ENCODE data around the gene NNAT.

DNA sequence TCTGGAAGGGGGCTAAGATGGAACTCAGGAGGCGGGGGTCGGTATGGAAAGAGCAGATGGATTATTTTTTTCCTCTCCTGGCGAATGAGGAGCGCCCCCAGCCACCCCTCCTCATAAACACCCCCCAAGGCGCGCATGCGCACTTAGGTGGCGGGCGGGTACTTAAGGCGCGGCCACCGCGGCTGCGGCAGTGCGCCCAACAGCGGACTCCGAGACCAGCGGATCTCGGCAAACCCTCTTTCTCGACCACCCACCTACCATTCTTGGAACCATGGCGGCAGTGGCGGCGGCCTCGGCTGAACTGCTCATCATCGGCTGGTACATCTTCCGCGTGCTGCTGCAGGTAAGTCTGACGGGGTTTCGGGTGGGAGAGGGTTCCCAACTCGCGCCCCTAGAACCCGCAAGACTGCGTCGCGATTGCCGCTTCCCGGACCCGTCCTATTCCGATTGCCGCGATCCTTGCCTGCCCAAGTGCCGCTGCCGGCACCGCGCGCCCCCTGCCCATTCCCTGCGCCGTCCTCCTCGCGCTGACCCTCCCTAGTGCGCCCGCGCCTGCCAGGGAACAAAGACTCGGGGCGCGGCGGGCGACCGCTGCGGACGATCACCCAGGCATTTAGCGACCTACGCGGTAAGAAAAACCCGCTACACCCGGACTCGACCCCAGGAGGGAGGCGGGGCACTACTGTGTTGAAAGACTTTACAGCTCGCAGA lies at the start of gene NNAT:
- TF ChIP-seq EZH2 (IDR thresholded peaks at IDR 0.05; ENCODE audit: borderline replicate concordance, low read depth, low read length, poor library complexity, severe bottlenecking), result no peak
- TF ChIP-seq, protein P1, sequence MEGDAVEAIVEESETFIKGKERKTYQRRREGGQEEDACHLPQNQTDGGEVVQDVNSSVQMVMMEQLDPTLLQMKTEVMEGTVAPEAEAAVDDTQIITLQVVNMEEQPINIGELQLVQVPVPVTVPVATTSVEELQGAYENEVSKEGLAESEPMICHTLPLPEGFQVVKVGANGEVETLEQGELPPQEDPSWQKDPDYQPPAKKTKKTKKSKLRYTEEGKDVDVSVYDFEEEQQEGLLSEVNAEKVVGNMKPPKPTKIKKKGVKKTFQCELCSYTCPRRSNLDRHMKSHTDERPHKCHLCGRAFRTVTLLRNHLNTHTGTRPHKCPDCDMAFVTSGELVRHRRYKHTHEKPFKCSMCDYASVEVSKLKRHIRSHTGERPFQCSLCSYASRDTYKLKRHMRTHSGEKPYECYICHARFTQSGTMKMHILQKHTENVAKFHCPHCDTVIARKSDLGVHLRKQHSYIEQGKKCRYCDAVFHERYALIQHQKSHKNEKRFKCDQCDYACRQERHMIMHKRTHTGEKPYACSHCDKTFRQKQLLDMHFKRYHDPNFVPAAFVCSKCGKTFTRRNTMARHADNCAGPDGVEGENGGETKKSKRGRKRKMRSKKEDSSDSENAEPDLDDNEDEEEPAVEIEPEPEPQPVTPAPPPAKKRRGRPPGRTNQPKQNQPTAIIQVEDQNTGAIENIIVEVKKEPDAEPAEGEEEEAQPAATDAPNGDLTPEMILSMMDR (conservative IDR thresholded peaks at IDR 0.05; ENCODE audit: low read depth, low read length), result no peak
